Measurements from ENCODE around the gene ARHGEF5.

- TF ChIP-seq CTCF (conservative IDR thresholded peaks at IDR 0.05; ENCODE audit: low read length), result no peak
- no peak for TF ChIP-seq EZH2phosphoT487 (IDR thresholded peaks at IDR 0.05; ENCODE audit: borderline replicate concordance, low read depth, low read length)
These were observed 33.7 kb downstream of the ARHGEF5 start for GRCh38 chr7:144388950-144389349.
